Measurements from ENCODE around the gene HIVEP3.

The HIVEP3 gene

DNA sequence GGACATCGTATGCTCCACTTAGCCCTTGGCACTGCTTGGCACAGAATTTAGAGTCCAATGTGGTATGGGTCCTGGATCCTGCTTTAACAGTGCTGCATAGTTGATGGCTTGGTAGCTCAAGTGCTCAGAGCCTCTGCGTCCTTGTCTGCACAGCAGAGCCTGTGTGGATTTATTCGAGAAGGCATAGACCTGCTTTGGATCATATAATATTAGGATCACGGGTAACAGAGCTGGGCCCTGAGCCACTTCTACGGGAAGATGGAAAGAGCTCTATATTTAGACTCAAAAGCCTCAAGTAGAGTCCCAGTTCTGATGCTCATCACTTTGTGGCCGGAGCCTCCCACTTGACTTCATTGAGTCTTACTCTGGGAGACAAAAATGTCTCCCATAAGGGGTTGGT lies 269.9 kb downstream of the HIVEP3 start:
- Histone ChIP-seq H3K4me3 (ENCODE audit: low read length) (no peak overlapping the region), H4K8ac (ENCODE audit: low read depth, low read length) (no peak overlapping the region), H3K4ac (ENCODE audit: low read depth, low read length) (no peak overlapping the region), H3K4me2 (ENCODE audit: low read length) (no peak overlapping the region), H3K56ac (ENCODE audit: low read length) (no peak overlapping the region), H3K9ac (ENCODE audit: low read length) (no peak overlapping the region), H4K5ac (ENCODE audit: low read length) (peak overlapping the region; percentile 65), H3K27ac (ENCODE audit: low read depth, low read length) (no peak overlapping the region), H3K4me1 (ENCODE audit: control insufficient read depth, low read depth, low read length) (peaks cover 3% of the 10 kb centered on the region), H2AK5ac (ENCODE audit: low read length) (no peak overlapping the region), H2BK120ac (ENCODE audit: low read depth, low read length) (no peak overlapping the region), H3K36me3 (ENCODE audit: control insufficient read depth, insufficient read depth, low read length) (no peaks in the 10 kb centered on the region), H3K18ac (ENCODE audit: low read length) (no peak overlapping the region), H3K79me1 (ENCODE audit: low read length) (no peaks in the 10 kb centered on the region), H2BK5ac (ENCODE audit: low read length) (no peak overlapping the region), H3K23ac (ENCODE audit: low read length) (no peak overlapping the region), H3K79me2 (ENCODE audit: control insufficient read depth, insufficient read depth, low read length) (no peaks in the 10 kb centered on the region), H3K27me3 (ENCODE audit: insufficient read depth, low read length, poor library complexity) (no peaks in the 10 kb centered on the region), H2BK15ac (replicated peaks; ENCODE audit: low read depth) (no peak overlapping the region)
- DNase-seq: no peak
- no CpG with 5 or more reads among the region's 6 CpGs for WGBS (ENCODE audit: extremely low coverage, insufficient coverage, low lambda C conversion rate)

DNA sequence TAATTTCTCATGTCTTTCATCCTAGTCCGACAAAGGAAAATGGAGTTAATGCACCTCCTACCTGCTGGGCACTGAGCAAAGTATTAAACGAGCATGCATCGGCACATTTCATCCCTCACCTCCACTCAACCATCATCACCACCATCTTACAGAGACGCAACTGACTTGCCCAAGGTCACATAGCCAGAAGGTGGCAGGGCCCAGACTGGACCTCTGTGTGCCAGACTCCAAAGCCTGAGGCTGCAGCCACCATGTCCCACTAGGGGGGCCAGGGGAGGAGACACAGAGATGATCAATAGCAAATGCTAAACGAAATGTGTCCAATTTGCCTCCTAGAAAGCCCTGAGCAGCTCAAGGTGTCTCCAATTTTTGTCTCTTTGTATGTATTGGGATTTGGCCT lies 270.5 kb downstream of the HIVEP3 start:
- H3K23ac ChIP-seq (ENCODE audit: low read length): no peak overlapping the region
- DNase-seq: no peak
- no peak overlapping the region for H4K5ac ChIP-seq (ENCODE audit: low read length)
- no peak overlapping the region for H3K18ac ChIP-seq (ENCODE audit: low read length)
- no peak overlapping the region for H3K27ac ChIP-seq (ENCODE audit: low read depth, low read length)
- no peaks in the 10 kb centered on the region for H3K27me3 ChIP-seq (ENCODE audit: insufficient read depth, low read length, poor library complexity)
- H3K9ac ChIP-seq (ENCODE audit: low read length): no peak overlapping the region
- no peaks in the 10 kb centered on the region for H3K79me2 ChIP-seq (ENCODE audit: control insufficient read depth, insufficient read depth, low read length)
- H3K4me2 ChIP-seq (ENCODE audit: low read length): no peak overlapping the region
- H2AK5ac ChIP-seq (ENCODE audit: low read length): no peak overlapping the region
- H3K36me3 ChIP-seq (ENCODE audit: control insufficient read depth, insufficient read depth, low read length): no peaks in the 10 kb centered on the region
- WGBS (ENCODE audit: extremely low coverage, insufficient coverage, low lambda C conversion rate): no CpG with 5 or more reads among the region's 5 CpGs
- no peak overlapping the region for H3K56ac ChIP-seq (ENCODE audit: low read length)
- no peak overlapping the region for H2BK5ac ChIP-seq (ENCODE audit: low read length)
- no peak overlapping the region for H3K4ac ChIP-seq (ENCODE audit: low read depth, low read length)
- no peak overlapping the region for H2BK120ac ChIP-seq (ENCODE audit: low read depth, low read length)
- H2BK15ac ChIP-seq (replicated peaks; ENCODE audit: low read depth): no peak overlapping the region
- no peak overlapping the region for H4K8ac ChIP-seq (ENCODE audit: low read depth, low read length)
- no peaks in the 10 kb centered on the region for H3K79me1 ChIP-seq (ENCODE audit: low read length)
- H3K4me1 ChIP-seq (ENCODE audit: control insufficient read depth, low read depth, low read length): peaks cover 3% of the 10 kb centered on the region
- H3K4me3 ChIP-seq (ENCODE audit: low read length): no peak overlapping the region

DNA sequence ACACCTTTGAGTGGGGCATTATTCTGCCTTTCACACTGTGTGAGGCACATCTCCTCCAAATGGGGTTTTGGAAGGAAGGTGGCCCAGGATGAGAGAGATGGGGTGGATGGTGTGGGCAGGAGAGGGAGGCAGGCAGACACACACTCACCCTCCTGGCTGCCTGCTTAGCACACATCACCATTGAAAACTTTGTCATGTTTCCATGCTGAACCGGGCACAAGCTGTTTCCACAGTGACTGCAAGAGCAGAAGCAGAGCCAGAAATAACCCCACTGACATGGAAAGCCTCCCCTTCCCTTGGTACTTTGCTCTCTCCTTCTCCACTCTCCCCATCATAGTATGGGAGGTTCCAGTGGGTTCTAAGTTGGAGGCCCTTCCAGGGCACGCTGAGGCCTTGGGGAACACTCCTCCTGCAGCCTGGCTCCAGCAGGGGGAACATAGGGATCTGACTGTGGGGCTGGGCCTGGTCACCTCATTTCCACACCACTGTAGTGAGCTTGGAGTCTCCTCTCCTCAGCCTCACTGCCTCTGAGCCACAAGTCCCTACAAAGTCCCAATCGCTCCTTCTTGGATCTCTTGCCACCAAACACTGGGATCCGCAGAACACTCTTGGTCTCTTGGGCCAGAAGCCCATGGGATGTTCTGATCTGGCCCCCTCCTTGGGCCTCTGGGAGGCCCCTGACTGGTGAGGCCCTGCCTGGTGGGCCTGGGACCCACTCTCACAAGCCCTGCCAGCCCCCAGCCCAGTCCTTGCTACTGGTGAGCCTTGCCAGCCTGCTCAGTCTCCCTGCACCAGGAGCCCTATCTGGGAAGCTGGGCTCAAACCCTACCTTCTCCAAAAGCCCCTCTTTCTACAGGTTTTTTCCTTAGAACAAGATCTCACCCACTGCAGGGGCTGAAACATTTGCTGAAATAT lies 271.2 kb downstream of the HIVEP3 start:
- H3K4me2 ChIP-seq (ENCODE audit: low read length): no peak overlapping the region
- no peak overlapping the region for H4K5ac ChIP-seq (ENCODE audit: low read length)
- no peak overlapping the region for H3K9ac ChIP-seq (ENCODE audit: low read length)
- no peak overlapping the region for H3K4ac ChIP-seq (ENCODE audit: low read depth, low read length)
- WGBS (ENCODE audit: extremely low coverage, insufficient coverage, low lambda C conversion rate): no CpG with 5 or more reads among the region's 4 CpGs
- DNase-seq: no peak
- H2BK5ac ChIP-seq (ENCODE audit: low read length): no peak overlapping the region
- no peak overlapping the region for H4K8ac ChIP-seq (ENCODE audit: low read depth, low read length)
- no peak overlapping the region for H3K18ac ChIP-seq (ENCODE audit: low read length)
- H2BK120ac ChIP-seq (ENCODE audit: low read depth, low read length): no peak overlapping the region
- no peaks in the 10 kb centered on the region for H3K79me2 ChIP-seq (ENCODE audit: control insufficient read depth, insufficient read depth, low read length)
- H3K4me1 ChIP-seq (ENCODE audit: control insufficient read depth, low read depth, low read length): peaks cover 3% of the 10 kb centered on the region
- no peak overlapping the region for H3K4me3 ChIP-seq (ENCODE audit: low read length)
- H3K27me3 ChIP-seq (ENCODE audit: insufficient read depth, low read length, poor library complexity): no peaks in the 10 kb centered on the region
- H2BK15ac ChIP-seq (replicated peaks; ENCODE audit: low read depth): no peak overlapping the region
- no peak overlapping the region for H3K56ac ChIP-seq (ENCODE audit: low read length)
- H3K36me3 ChIP-seq (ENCODE audit: control insufficient read depth, insufficient read depth, low read length): no peaks in the 10 kb centered on the region
- H3K79me1 ChIP-seq (ENCODE audit: low read length): no peaks in the 10 kb centered on the region
- H3K23ac ChIP-seq (ENCODE audit: low read length): no peak overlapping the region
- no peak overlapping the region for H3K27ac ChIP-seq (ENCODE audit: low read depth, low read length)
- H2AK5ac ChIP-seq (ENCODE audit: low read length): no peak overlapping the region

DNA sequence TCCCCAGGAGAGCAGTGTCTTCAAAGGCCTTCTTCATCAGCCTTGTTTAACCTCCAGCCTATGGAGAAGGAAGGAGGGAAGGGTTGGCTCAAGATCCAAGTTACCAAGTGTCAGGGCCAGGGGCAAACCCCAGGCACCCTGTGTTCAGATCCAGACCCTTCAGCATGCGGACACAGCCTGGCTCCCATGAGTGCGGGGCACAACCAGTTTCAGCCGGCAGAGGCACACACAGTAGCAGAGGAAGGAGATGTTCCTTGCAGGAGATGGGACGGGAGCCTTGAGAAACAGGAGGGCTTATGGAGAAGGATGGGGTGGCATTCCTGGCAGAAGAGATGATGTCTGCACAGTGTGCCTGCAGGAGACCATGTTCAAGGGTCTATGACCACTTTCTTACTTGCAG lies 272.5 kb downstream of the HIVEP3 start:
- no peak overlapping the region for H3K9ac ChIP-seq (ENCODE audit: low read length)
- no CpG with 5 or more reads among the region's 4 CpGs for WGBS (ENCODE audit: extremely low coverage, insufficient coverage, low lambda C conversion rate)
- no peak overlapping the region for H3K56ac ChIP-seq (ENCODE audit: low read length)

DNA sequence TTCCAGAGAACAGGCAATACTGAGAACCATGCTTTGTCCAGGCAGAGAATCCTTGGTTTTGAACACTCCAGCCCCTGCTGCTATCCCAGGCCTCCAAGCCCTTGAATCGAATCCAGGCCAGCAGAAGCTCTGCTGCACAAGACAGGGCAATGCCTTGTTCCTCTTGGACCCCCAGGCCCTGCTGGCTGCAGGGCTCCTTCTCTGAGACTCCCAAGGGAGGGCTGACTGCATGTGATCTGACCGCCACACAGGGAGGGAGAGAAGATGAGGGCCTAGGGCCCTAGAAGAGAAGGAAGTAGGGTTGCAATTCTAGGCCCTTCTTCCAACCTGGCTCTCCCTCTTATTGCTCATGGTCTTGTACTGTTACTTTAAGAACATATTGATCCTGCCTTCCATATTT lies 273.7 kb downstream of the HIVEP3 start:
- no peaks in the 10 kb centered on the region for H3K27me3 ChIP-seq (ENCODE audit: insufficient read depth, low read length, poor library complexity)
- H3K79me2 ChIP-seq (ENCODE audit: control insufficient read depth, insufficient read depth, low read length): no peaks in the 10 kb centered on the region

More for the DNA sequence above, 272.5 kb downstream of the HIVEP3 start:
- Histone ChIP-seq H2BK120ac (ENCODE audit: low read depth, low read length) (no peak overlapping the region), H3K36me3 (ENCODE audit: control insufficient read depth, insufficient read depth, low read length) (no peaks in the 10 kb centered on the region), H3K4me1 (ENCODE audit: control insufficient read depth, low read depth, low read length) (peaks cover 3% of the 10 kb centered on the region), H3K4ac (ENCODE audit: low read depth, low read length) (no peak overlapping the region), H3K27me3 (ENCODE audit: insufficient read depth, low read length, poor library complexity) (no peaks in the 10 kb centered on the region), H2AK5ac (ENCODE audit: low read length) (no peak overlapping the region), H3K4me3 (ENCODE audit: low read length) (no peak overlapping the region), H3K27ac (ENCODE audit: low read depth, low read length) (no peak overlapping the region), H2BK5ac (ENCODE audit: low read length) (no peak overlapping the region), H3K79me2 (ENCODE audit: control insufficient read depth, insufficient read depth, low read length) (no peaks in the 10 kb centered on the region), H2BK15ac (replicated peaks; ENCODE audit: low read depth) (no peak overlapping the region), H3K23ac (ENCODE audit: low read length) (no peak overlapping the region), H4K5ac (ENCODE audit: low read length) (no peak overlapping the region), H3K79me1 (ENCODE audit: low read length) (no peaks in the 10 kb centered on the region), H3K4me2 (ENCODE audit: low read length) (no peak overlapping the region), H4K8ac (ENCODE audit: low read depth, low read length) (no peak overlapping the region), H3K18ac (ENCODE audit: low read length) (no peak overlapping the region)
- no peak for DNase-seq

More for the DNA sequence above, 273.7 kb downstream of the HIVEP3 start:
- Histone ChIP-seq H3K4me2 (ENCODE audit: low read length) (no peak overlapping the region), H3K79me1 (ENCODE audit: low read length) (no peaks in the 10 kb centered on the region), H3K27ac (ENCODE audit: low read depth, low read length) (no peak overlapping the region), H3K23ac (ENCODE audit: low read length) (no peak overlapping the region), H4K8ac (ENCODE audit: low read depth, low read length) (no peak overlapping the region), H3K18ac (ENCODE audit: low read length) (no peak overlapping the region), H2BK120ac (ENCODE audit: low read depth, low read length) (no peak overlapping the region), H2AK5ac (ENCODE audit: low read length) (no peak overlapping the region), H3K4me1 (ENCODE audit: control insufficient read depth, low read depth, low read length) (peaks cover 3% of the 10 kb centered on the region), H2BK5ac (ENCODE audit: low read length) (no peak overlapping the region), H4K5ac (ENCODE audit: low read length) (no peak overlapping the region), H3K9ac (ENCODE audit: low read length) (no peak overlapping the region), H3K56ac (ENCODE audit: low read length) (no peak overlapping the region), H3K4me3 (ENCODE audit: low read length) (no peak overlapping the region), H3K36me3 (ENCODE audit: control insufficient read depth, insufficient read depth, low read length) (no peaks in the 10 kb centered on the region), H2BK15ac (replicated peaks; ENCODE audit: low read depth) (no peak overlapping the region), H3K4ac (ENCODE audit: low read depth, low read length) (no peak overlapping the region)
- no CpG with 5 or more reads among the region's 2 CpGs for WGBS (ENCODE audit: extremely low coverage, insufficient coverage, low lambda C conversion rate)
- DNase-seq: no peak
